GM12891 (cell line): ENCODE data around the gene FSTL4.

ENCODE experiments used
- POLR2A ChIP-seq: IDR thresholded peaks from 2 replicates; pipeline ENCODE4 v1.6.1; 2011; ENCODE audit warnings: low read depth, low read length, control low read depth
- POLR2AphosphoS5 ChIP-seq: IDR thresholded peaks from 2 replicates; pipeline ENCODE4 v1.6.1; 2011; ENCODE audit warnings: low read depth, low read length, control low read depth
- SPI1 ChIP-seq: IDR thresholded peaks from 2 replicates; pipeline ENCODE4 v1.6.1; 2011; ENCODE audit warnings: low read depth, low read length, control low read depth

DNA sequence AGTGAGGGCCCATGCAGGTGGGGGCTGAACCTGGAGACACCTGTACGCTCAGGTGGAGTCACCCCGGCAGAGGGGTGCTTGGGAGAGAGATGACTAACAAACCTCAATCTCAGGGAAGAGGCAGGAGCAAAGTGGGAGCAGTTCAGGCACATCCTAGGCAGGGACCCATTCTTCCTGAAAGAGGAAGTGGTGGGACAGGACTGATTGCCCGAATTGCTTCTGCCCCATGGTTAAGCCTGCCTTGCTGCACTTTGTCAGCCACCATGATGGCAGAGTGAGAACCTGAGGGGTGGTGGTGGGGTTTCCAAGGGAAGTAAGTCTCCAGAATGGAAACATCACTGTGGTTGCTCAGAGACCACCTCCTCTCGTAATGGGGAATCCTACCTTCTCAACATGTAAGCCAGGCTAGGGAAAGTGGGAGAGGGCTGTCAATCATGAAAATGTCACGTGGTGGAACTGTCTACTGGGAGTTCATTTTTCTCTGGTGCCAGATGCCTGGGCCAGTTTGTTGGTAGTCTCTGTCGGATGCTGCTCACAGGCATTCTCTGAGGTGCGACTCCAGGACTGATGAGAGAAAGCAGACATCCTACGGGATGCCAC, 410.2 kb downstream of the FSTL4 start:
- TF ChIP-seq POLR2A (no peak), POLR2AphosphoS5 (no peak), SPI1 (peak; percentile 39; the same call in 1 of the 2 replicates)
